MM.1S (cell line): ENCODE results near the gene OR4D9.
A peak's percentile ranks its signal among the peaks of the same experiment; 100 is the strongest.

ENCODE experiments used
- DNase-seq: peaks from one replicate; pipeline ENCODE4 v3.0.0-alpha.2; 2015
- H2AFZ ChIP-seq: fragments of 300-600 bp; sonication (generic); 2 replicates; pipeline ENCODE4 v1.6.0; 2016; ENCODE audit warnings: antibody characterized with exemption, low read length
- H3F3A ChIP-seq: fragments of 300-600 bp; sonication (generic); 2 replicates; pipeline ENCODE4 v1.6.1; 2016; ENCODE audit warnings: mild to moderate bottlenecking, antibody characterized with exemption, low read length, moderate library complexity, mixed read lengths; ENCODE audit not compliant: insufficient read depth
- H3K27ac ChIP-seq: fragments of 300-600 bp; sonication (generic); 2 replicates; pipeline ENCODE4 v1.5.1; 2016; ENCODE audit warnings: mild to moderate bottlenecking, low read length
- H3K27me3 ChIP-seq: fragments of 300-600 bp; sonication (generic); replicated peaks from 2 replicates; pipeline ENCODE4 v1.6.0; 2016; ENCODE audit warnings: low read length; ENCODE audit not compliant: insufficient read depth
- H3K36me3 ChIP-seq: fragments of 300-600 bp; sonication (generic); replicated peaks from 2 replicates; pipeline ENCODE4 v1.6.1; 2016; ENCODE audit warnings: mild to moderate bottlenecking, low read length, mixed read lengths; ENCODE audit not compliant: insufficient read depth
- H3K4me1 ChIP-seq: fragments of 300-600 bp; sonication (generic); 2 replicates; pipeline ENCODE4 v1.6.1; 2016; ENCODE audit warnings: low read length, mixed read lengths
- H3K4me2 ChIP-seq: fragments of 300-600 bp; sonication (generic); 2 replicates; pipeline ENCODE4 v1.6.0; 2016; ENCODE audit warnings: low read depth, low read length
- H3K4me3 ChIP-seq: fragments of 300-600 bp; sonication (generic); 2 replicates; pipeline ENCODE4 v1.5.1; 2016; ENCODE audit warnings: low read length, mixed read lengths
- H3K79me2 ChIP-seq: fragments of 300-600 bp; sonication (generic); 2 replicates; pipeline ENCODE4 v1.6.1; 2016; ENCODE audit warnings: mixed run types, low read length, mixed read lengths
- H3K9ac ChIP-seq: fragments of 300-600 bp; sonication (generic); 2 replicates; pipeline ENCODE4 v1.6.1; 2016; ENCODE audit warnings: low read length, mixed read lengths
- H3K9me2 ChIP-seq: fragments of 300-600 bp; sonication (generic); replicated peaks from 2 replicates; pipeline ENCODE4 v1.6.1; 2016; ENCODE audit warnings: mild to moderate bottlenecking, low read length, mixed read lengths; ENCODE audit not compliant: insufficient read depth
- H3K9me3 ChIP-seq: fragments of 300-600 bp; sonication (generic); replicated peaks from 2 replicates; pipeline ENCODE4 v1.6.1; 2016; ENCODE audit warnings: mild to moderate bottlenecking, low read length, mixed read lengths; ENCODE audit not compliant: insufficient read depth
- H4K20me1 ChIP-seq: fragments of 300-600 bp; sonication (generic); 2 replicates; pipeline ENCODE4 v1.6.1; 2016; ENCODE audit warnings: mild to moderate bottlenecking, low read length, moderate library complexity, mixed read lengths; ENCODE audit not compliant: insufficient read depth
- EZH2 ChIP-seq: fragments of 300-600 bp; sonication (generic); optimal IDR thresholded peaks from 2 replicates; pipeline ENCODE3; 2017; ENCODE audit warnings: low read depth, mild to moderate bottlenecking, antibody characterized with exemption, low read length, mixed read lengths
- EZH2phosphoT487 ChIP-seq: fragments of 300-600 bp; sonication (generic); IDR thresholded peaks from 2 replicates; pipeline ENCODE4 v1.6.1; 2018; ENCODE audit warnings: antibody characterized with exemption, low read length
- TF ChIP-seq, protein P1 (sequence below): fragments of 300-600 bp; sonication (generic); IDR thresholded peaks from 2 replicates; pipeline ENCODE4 v1.5.1; 2016; ENCODE audit warnings: antibody characterized with exemption, low read length, mixed read lengths

The OR4D9 gene

DNA sequence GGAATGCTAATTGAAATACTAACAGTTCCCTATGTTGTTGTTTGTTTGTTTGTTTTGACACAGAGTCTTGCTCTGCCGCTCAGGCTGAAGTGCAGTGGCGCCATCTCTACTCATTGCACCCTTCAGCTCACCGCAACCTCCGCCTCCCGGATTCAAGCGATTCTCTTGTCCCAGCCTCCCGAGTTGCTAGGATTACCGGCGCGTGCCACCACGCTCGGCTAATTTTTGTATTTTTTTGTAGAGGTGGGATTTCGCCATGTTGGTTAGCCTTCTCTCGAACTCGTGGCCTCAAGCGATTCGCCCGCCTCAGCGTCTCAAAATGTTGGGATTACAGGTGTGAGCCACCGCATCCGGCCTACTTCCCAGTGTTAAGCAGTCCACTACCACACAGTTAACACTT is 42.0 kb downstream of the OR4D9 start:
- H3K9me2 ChIP-seq, result no peaks in the 10 kb centered on the region
- no peaks in the 10 kb centered on the region for H3K79me2 ChIP-seq
- no peak for TF ChIP-seq EZH2
- TF ChIP-seq, protein P1, sequence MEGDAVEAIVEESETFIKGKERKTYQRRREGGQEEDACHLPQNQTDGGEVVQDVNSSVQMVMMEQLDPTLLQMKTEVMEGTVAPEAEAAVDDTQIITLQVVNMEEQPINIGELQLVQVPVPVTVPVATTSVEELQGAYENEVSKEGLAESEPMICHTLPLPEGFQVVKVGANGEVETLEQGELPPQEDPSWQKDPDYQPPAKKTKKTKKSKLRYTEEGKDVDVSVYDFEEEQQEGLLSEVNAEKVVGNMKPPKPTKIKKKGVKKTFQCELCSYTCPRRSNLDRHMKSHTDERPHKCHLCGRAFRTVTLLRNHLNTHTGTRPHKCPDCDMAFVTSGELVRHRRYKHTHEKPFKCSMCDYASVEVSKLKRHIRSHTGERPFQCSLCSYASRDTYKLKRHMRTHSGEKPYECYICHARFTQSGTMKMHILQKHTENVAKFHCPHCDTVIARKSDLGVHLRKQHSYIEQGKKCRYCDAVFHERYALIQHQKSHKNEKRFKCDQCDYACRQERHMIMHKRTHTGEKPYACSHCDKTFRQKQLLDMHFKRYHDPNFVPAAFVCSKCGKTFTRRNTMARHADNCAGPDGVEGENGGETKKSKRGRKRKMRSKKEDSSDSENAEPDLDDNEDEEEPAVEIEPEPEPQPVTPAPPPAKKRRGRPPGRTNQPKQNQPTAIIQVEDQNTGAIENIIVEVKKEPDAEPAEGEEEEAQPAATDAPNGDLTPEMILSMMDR, result no peak
- no peak for TF ChIP-seq EZH2phosphoT487
- no peak for DNase-seq
- H3K27ac ChIP-seq, result no peak overlapping the region
- peaks cover 20% of the 10 kb centered on the region for H3K4me1 ChIP-seq
- no peak overlapping the region for H3K4me2 ChIP-seq
- no peaks in the 10 kb centered on the region for H3K36me3 ChIP-seq
- no peak overlapping the region for H3K9ac ChIP-seq
- H3K4me3 ChIP-seq, result no peak overlapping the region
- H2AFZ ChIP-seq, result no peak overlapping the region
- H4K20me1 ChIP-seq, result no peaks in the 10 kb centered on the region
- H3K9me3 ChIP-seq, result no peaks in the 10 kb centered on the region
- H3K27me3 ChIP-seq, result peaks cover 16% of the 10 kb centered on the region
- H3F3A ChIP-seq, result peaks cover 59% of the 10 kb centered on the region

GRCh38 chr11:59555601-59556114 is 44.3 kb downstream of the OR4D9 start:
- Histone ChIP-seq H3K27me3 (peaks cover 16% of the 10 kb centered on the region), H2AFZ (0 out of 2 replicates have a peak overlapping the region, but pooled peaks have one; percentile 11), H3K36me3 (no peaks in the 10 kb centered on the region), H3K4me2 (peak overlapping the region; percentile 64), H3K79me2 (no peaks in the 10 kb centered on the region), H3K4me3 (peak overlapping the region; percentile 45), H3K27ac (no peak overlapping the region), H3K9me2 (no peaks in the 10 kb centered on the region), H3F3A (peaks cover 59% of the 10 kb centered on the region), H3K9me3 (no peaks in the 10 kb centered on the region), H3K4me1 (peaks cover 11% of the 10 kb centered on the region), H4K20me1 (no peaks in the 10 kb centered on the region), H3K9ac (no peak overlapping the region)
- TF ChIP-seq, protein P1, result no peak
- no peak for TF ChIP-seq EZH2
- TF ChIP-seq EZH2phosphoT487, result no peak
- no peak for DNase-seq

- DNase-seq, result peak; percentile 54
- Histone ChIP-seq H3F3A (peaks cover 58% of the 10 kb centered on the region), H3K27ac (peak overlapping the region; percentile 20; the same call in 1 of the 2 replicates)
Measured at GRCh38 chr11:59556115-59556916, 45.0 kb downstream of the OR4D9 start.

More at GRCh38 chr11:59556115-59556916, 45.0 kb downstream of the OR4D9 start:
- Histone ChIP-seq H3K9me3 (no peaks in the 10 kb centered on the region), H3K27me3 (peaks cover 16% of the 10 kb centered on the region), H3K9me2 (no peaks in the 10 kb centered on the region), H3K36me3 (no peaks in the 10 kb centered on the region), H3K4me3 (peak overlapping the region; percentile 45), H3K79me2 (no peaks in the 10 kb centered on the region), H2AFZ (peak overlapping the region; percentile 47; the same call in 1 of the 2 replicates), H4K20me1 (no peaks in the 10 kb centered on the region), H3K4me2 (peak overlapping the region; percentile 64), H3K9ac (no peak overlapping the region), H3K4me1 (peaks cover 15% of the 10 kb centered on the region)
- no peak for TF ChIP-seq EZH2phosphoT487
- TF ChIP-seq EZH2, result no peak
- TF ChIP-seq, protein P1, result no peak
